Tibial nerve (tissue), 3 donors: Measurements from ENCODE around the gene ALAS2.

Experiments
- POLR2A ChIP-seq, 2 donors: fragments of 450-650 bp; IDR thresholded peaks; one replicate each; pipeline ENCODE4 v1.6.1; 2017; ENCODE audit warnings: antibody characterized with exemption in 2 of 2, mild to moderate bottlenecking in 2 of 2, moderate library complexity in 2 of 2
- TF ChIP-seq, protein P1 (sequence below), 5 experiments: fragments of 200-600 bp in 3 of 5; fragments of 450-650 bp in 2 of 5; sonication (generic) in 3 of 5; IDR thresholded peaks; one replicate each; pipeline ENCODE4 v1.5.1; 2016 to 2019; ENCODE audit warnings: antibody characterized with exemption in 5 of 5, mild to moderate bottlenecking in 3 of 5, moderate library complexity in 2 of 5

- TF ChIP-seq, protein P1, sequence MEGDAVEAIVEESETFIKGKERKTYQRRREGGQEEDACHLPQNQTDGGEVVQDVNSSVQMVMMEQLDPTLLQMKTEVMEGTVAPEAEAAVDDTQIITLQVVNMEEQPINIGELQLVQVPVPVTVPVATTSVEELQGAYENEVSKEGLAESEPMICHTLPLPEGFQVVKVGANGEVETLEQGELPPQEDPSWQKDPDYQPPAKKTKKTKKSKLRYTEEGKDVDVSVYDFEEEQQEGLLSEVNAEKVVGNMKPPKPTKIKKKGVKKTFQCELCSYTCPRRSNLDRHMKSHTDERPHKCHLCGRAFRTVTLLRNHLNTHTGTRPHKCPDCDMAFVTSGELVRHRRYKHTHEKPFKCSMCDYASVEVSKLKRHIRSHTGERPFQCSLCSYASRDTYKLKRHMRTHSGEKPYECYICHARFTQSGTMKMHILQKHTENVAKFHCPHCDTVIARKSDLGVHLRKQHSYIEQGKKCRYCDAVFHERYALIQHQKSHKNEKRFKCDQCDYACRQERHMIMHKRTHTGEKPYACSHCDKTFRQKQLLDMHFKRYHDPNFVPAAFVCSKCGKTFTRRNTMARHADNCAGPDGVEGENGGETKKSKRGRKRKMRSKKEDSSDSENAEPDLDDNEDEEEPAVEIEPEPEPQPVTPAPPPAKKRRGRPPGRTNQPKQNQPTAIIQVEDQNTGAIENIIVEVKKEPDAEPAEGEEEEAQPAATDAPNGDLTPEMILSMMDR (IDR thresholded peaks at IDR 0.05) = no peak
- TF ChIP-seq POLR2A (IDR thresholded peaks at IDR 0.05) = no peak
These were observed 22.0 kb downstream of the ALAS2 start for GRCh38 chrX:55008571-55009358.
